ENCODE measurements around the gene RSAD2.

RSAD2 gene

GRCh38 chr2:6872394-6872793 is 5.2 kb upstream of the RSAD2 start:
- H3K4me1 ChIP-seq (ENCODE audit: low read length): peaks cover 8% of the 10 kb centered on the region
- H3K9me3 ChIP-seq (replicated peaks; ENCODE audit: insufficient read depth, low read length): no peaks in the 10 kb centered on the region
- TF ChIP-seq EZH2phosphoT487 (IDR thresholded peaks at IDR 0.05; ENCODE audit: low read length): no peak
- no peak for TF ChIP-seq EZH2 (optimal IDR thresholded peaks at IDR 0.05; ENCODE audit: low read depth, low read length)
- no peak for TF ChIP-seq CTCF (IDR thresholded peaks at IDR 0.05; ENCODE audit: low read length)
- H3K9me2 ChIP-seq (replicated peaks; ENCODE audit: insufficient read depth, low read length): no peaks in the 10 kb centered on the region
- 0 out of 2 replicates have a peak, but pooled peaks cover 4% of the 10 kb centered on the region for H3K27me3 ChIP-seq (replicated peaks; ENCODE audit: insufficient read depth, low read length)
- H3F3A ChIP-seq (ENCODE audit: insufficient read depth, low read length): peaks cover 4% of the 10 kb centered on the region; the same call in 1 of the 2 replicates
- no peak for DNase-seq
- H4K20me1 ChIP-seq (ENCODE audit: insufficient read depth, low read length): no peaks in the 10 kb centered on the region
- no peak overlapping the region for H2AFZ ChIP-seq (ENCODE audit: low read length)
- no peak overlapping the region for H3K4me3 ChIP-seq (ENCODE audit: low read length)
- no peaks in the 10 kb centered on the region for H3K79me2 ChIP-seq (ENCODE audit: low read length)
- no peak overlapping the region for H3K27ac ChIP-seq (ENCODE audit: low read length)
- no peaks in the 10 kb centered on the region for H3K36me3 ChIP-seq (replicated peaks; ENCODE audit: insufficient read depth, low read length)
- no peak overlapping the region for H3K9ac ChIP-seq (ENCODE audit: low read length)
- no peak overlapping the region for H3K4me2 ChIP-seq (ENCODE audit: low read depth, low read length)

GRCh38 chr2:6874032-6874431 is 3.5 kb upstream of the RSAD2 start:
- Histone ChIP-seq H3F3A (ENCODE audit: insufficient read depth, low read length) (peaks cover 8% of the 10 kb centered on the region), H3K9me3 (replicated peaks; ENCODE audit: insufficient read depth, low read length) (no peaks in the 10 kb centered on the region), H3K9ac (ENCODE audit: low read length) (no peak overlapping the region), H3K79me2 (ENCODE audit: low read length) (no peaks in the 10 kb centered on the region), H3K4me2 (ENCODE audit: low read depth, low read length) (no peak overlapping the region), H3K27ac (ENCODE audit: low read length) (no peak overlapping the region), H4K20me1 (ENCODE audit: insufficient read depth, low read length) (no peaks in the 10 kb centered on the region), H3K36me3 (replicated peaks; ENCODE audit: insufficient read depth, low read length) (no peaks in the 10 kb centered on the region), H3K4me1 (ENCODE audit: low read length) (peaks cover 17% of the 10 kb centered on the region), H3K9me2 (replicated peaks; ENCODE audit: insufficient read depth, low read length) (no peaks in the 10 kb centered on the region), H2AFZ (ENCODE audit: low read length) (no peak overlapping the region), H3K4me3 (ENCODE audit: low read length) (no peak overlapping the region), H3K27me3 (replicated peaks; ENCODE audit: insufficient read depth, low read length) (0 out of 2 replicates have a peak, but pooled peaks cover 4% of the 10 kb centered on the region)
- DNase-seq: no peak
- TF ChIP-seq EZH2 (optimal IDR thresholded peaks at IDR 0.05; ENCODE audit: low read depth, low read length): no peak
- TF ChIP-seq CTCF (IDR thresholded peaks at IDR 0.05; ENCODE audit: low read length): no peak
- TF ChIP-seq EZH2phosphoT487 (IDR thresholded peaks at IDR 0.05; ENCODE audit: low read length): no peak

- no peaks in the 10 kb centered on the region for H3K9me3 ChIP-seq (replicated peaks; ENCODE audit: insufficient read depth, low read length)
- H4K20me1 ChIP-seq (ENCODE audit: insufficient read depth, low read length): no peaks in the 10 kb centered on the region
- H3F3A ChIP-seq (ENCODE audit: insufficient read depth, low read length): peaks cover 8% of the 10 kb centered on the region
- H3K9ac ChIP-seq (ENCODE audit: low read length): no peak overlapping the region
- H3K4me3 ChIP-seq (ENCODE audit: low read length): no peak overlapping the region
- no peak for DNase-seq
- H3K27me3 ChIP-seq (replicated peaks; ENCODE audit: insufficient read depth, low read length): 0 out of 2 replicates have a peak, but pooled peaks cover 4% of the 10 kb centered on the region
- H3K36me3 ChIP-seq (replicated peaks; ENCODE audit: insufficient read depth, low read length): no peaks in the 10 kb centered on the region
- H3K9me2 ChIP-seq (replicated peaks; ENCODE audit: insufficient read depth, low read length): no peaks in the 10 kb centered on the region
- H3K27ac ChIP-seq (ENCODE audit: low read length): no peak overlapping the region
- H2AFZ ChIP-seq (ENCODE audit: low read length): no peak overlapping the region
- TF ChIP-seq EZH2 (optimal IDR thresholded peaks at IDR 0.05; ENCODE audit: low read depth, low read length): no peak
- H3K4me2 ChIP-seq (ENCODE audit: low read depth, low read length): no peak overlapping the region
- no peaks in the 10 kb centered on the region for H3K79me2 ChIP-seq (ENCODE audit: low read length)
- peaks cover 17% of the 10 kb centered on the region for H3K4me1 ChIP-seq (ENCODE audit: low read length)
Observed at GRCh38 chr2:6876309-6876708, 1.3 kb upstream of the RSAD2 start.

GRCh38 chr2:6878549-6878948 is 972 bp downstream of the RSAD2 start:
- TF ChIP-seq EZH2 (optimal IDR thresholded peaks at IDR 0.05; ENCODE audit: low read depth, low read length) (no peak), EZH2phosphoT487 (IDR thresholded peaks at IDR 0.05; ENCODE audit: low read length) (no peak), CTCF (IDR thresholded peaks at IDR 0.05; ENCODE audit: low read length) (no peak)
- DNase-seq: no peak
- peaks cover 17% of the 10 kb centered on the region for H3K4me1 ChIP-seq (ENCODE audit: low read length)

More at GRCh38 chr2:6878549-6878948, 972 bp downstream of the RSAD2 start:
- no peak overlapping the region for H3K27ac ChIP-seq (ENCODE audit: low read length)
- no peaks in the 10 kb centered on the region for H3K9me2 ChIP-seq (replicated peaks; ENCODE audit: insufficient read depth, low read length)
- H3K4me2 ChIP-seq (ENCODE audit: low read depth, low read length): no peak overlapping the region
- no peaks in the 10 kb centered on the region for H3K36me3 ChIP-seq (replicated peaks; ENCODE audit: insufficient read depth, low read length)
- no peaks in the 10 kb centered on the region for H4K20me1 ChIP-seq (ENCODE audit: insufficient read depth, low read length)
- no peaks in the 10 kb centered on the region for H3K79me2 ChIP-seq (ENCODE audit: low read length)
- no peak overlapping the region for H2AFZ ChIP-seq (ENCODE audit: low read length)
- no peaks in the 10 kb centered on the region for H3K9me3 ChIP-seq (replicated peaks; ENCODE audit: insufficient read depth, low read length)
- H3F3A ChIP-seq (ENCODE audit: insufficient read depth, low read length): peaks cover 8% of the 10 kb centered on the region
- H3K9ac ChIP-seq (ENCODE audit: low read length): no peak overlapping the region
- H3K27me3 ChIP-seq (replicated peaks; ENCODE audit: insufficient read depth, low read length): no peaks in the 10 kb centered on the region
- no peak overlapping the region for H3K4me3 ChIP-seq (ENCODE audit: low read length)

All from MM.1S (cell line).